Adrenal gland (tissue), 12 donors: ENCODE data around the gene HLCS. TPM values are rescaled to one million over a fixed set of nuclear protein-coding genes. Genes with fewer than 3 reads are reported as not detected.
A peak's percentile ranks its signal among the peaks of the same experiment; 100 is the strongest.

Source experiments
- DNase-seq, 7 donors: peaks; one replicate each; pipeline ENCODE4 v3.0.0-alpha.2; 2019 to 2020
- H3K27ac ChIP-seq, 5 donors: fragments of 200-600 bp; sonication (generic) in 4 of 5; 1 replicate in 3 of 5; 2 replicates in 2 of 5; pipeline versions ENCODE4 v1.5.1 to v1.8.0; 2016 to 2020; ENCODE audit warnings: mild to moderate bottlenecking in 1 of 5
- H3K27me3 ChIP-seq: fragments of 200-600 bp; 2 replicates; pipeline ENCODE4 v1.8.0; 2021
- H3K36me3 ChIP-seq, 2 donors: fragments of 200-600 bp; replicated peaks in 1 of 2; 1 replicate in 1 of 2; 2 replicates in 1 of 2; pipeline versions ENCODE4 v1.5.1 to v1.8.0; 2018 to 2022
- H3K4me1 ChIP-seq, 2 donors: fragments of 200-600 bp; replicated peaks in 1 of 2; 1 replicate in 1 of 2; 2 replicates in 1 of 2; pipeline versions ENCODE4 v1.5.1 to v1.8.0; 2018 to 2021
- H3K4me3 ChIP-seq, 4 donors: fragments of 200-600 bp; sonication (generic) in 3 of 4; one replicate each; pipeline ENCODE4 v1.5.1; 2016 to 2018
- H3K9me3 ChIP-seq, 3 donors: fragments of 200-600 bp; sonication (generic) in 1 of 3; replicated peaks in 1 of 3; 1 replicate in 2 of 3; 2 replicates in 1 of 3; pipeline versions ENCODE4 v1.5.1 to v1.8.0; 2016 to 2021
- CTCF ChIP-seq, 6 experiments: fragments of 450-650 bp in 4 of 6; fragments of 200-600 bp in 2 of 6; sonication (generic) in 1 of 6; IDR thresholded peaks; 1 replicate in 5 of 6; 2 replicates in 1 of 6; pipeline versions ENCODE4 v1.5.1 to v1.8.0; 2016 to 2021; ENCODE audit warnings: antibody characterized with exemption in 6 of 6, mild to moderate bottlenecking in 2 of 6, moderate library complexity in 1 of 6
- POLR2A ChIP-seq, 2 donors: fragments of 450-650 bp; IDR thresholded peaks; one replicate each; pipeline ENCODE4 v1.6.1; 2017; ENCODE audit warnings: antibody characterized with exemption in 2 of 2, mild to moderate bottlenecking in 2 of 2, moderate library complexity in 1 of 2
- WGBS, 4 donors: extraction: QIAGEN DNeasy Blood & Tissue Kit in 2 of 4; methylation state at CpG; one replicate each; pipeline versions ENCODE4 v1.1.5 to v1.1.7; 2013 to 2017; 5-methylcytosine and 5-hydroxymethylcytosine counted together
- intact Hi-C, 2 donors: fragments of 100-400 bp; cut with DNase I; formaldehyde crosslinking; loops; one replicate each; pipeline versions ENCODE4 v1.14.1 to v1.15.0; 2022 to 2023
- polyA plus RNA-seq, 3 donors: library from polyadenylated mRNA; stranded (reverse); fragments of 200-250 nt in 2 of 3; fragments of 350-450 nt in 1 of 3; fragmentation: Illumina TruSeq in 1 of 3; extraction: RNeasy Lipid Tissue Mini Kit (QIAGEN cat#74804) in 1 of 3; gene quantifications; one replicate each; pipeline ENCODE4 v1.2.3, GENCODE V29; 2013 to 2014
- total RNA-seq, 9 donors: library from RNA; depleted of rRNA in 4 of 9; stranded (reverse); fragments of >200 nt in 4 of 9; fragments of 120-200 nt in 1 of 9; fragmentation: NEBNext Ultra II Directional in 1 of 9; extraction: Animal tissue kit (Norgen Biotek cat#: 25700) in 1 of 9; gene quantifications; one replicate each; pipeline versions ENCODE4 v1.1.0 to v1.2.4, GENCODE V29; 2013 to 2023
- donor health status: healthy with polysubstance abuse.
- donor health status: Bipolar disorder and iron deficiency.
- donor health status: DM: yes; HTN: yes; CAD: no.
- donor health status: DM: no; HTN: no; CAD: no.
- donor health status: DM: no; HTN: no; CAD: no.
- donor health status: DM: yes; HTN: yes; CAD: no.

HLCS gene
- total and polyA plus RNA-seq, 12 donors, result 4.4 to 34.4 (median 19.8) TPM

- Histone ChIP-seq H3K9me3 (no peaks in the 10 kb centered on the region), H3K27me3 (peaks cover 99% of the 10 kb centered on the region), H3K4me3 (no peak overlapping the region), H3K27ac (no peak overlapping the region), H3K4me1 (peaks cover 11 to 32% of the 10 kb centered on the region in 2 donors), H3K36me3 (no peaks in the 10 kb centered on the region)
- TF ChIP-seq POLR2A (IDR thresholded peaks at IDR 0.05), result no peak
- TF ChIP-seq CTCF (IDR thresholded peaks at IDR 0.05), result no peak
- 23 to 33% (median 28%) methylated on average over 12 to 15 of the region's 15 CpGs for WGBS, 4 donors
- peak in 1 of 7 donors; percentile 5 for DNase-seq
- intact Hi-C loops, result no loop called here
These were observed 262.7 kb downstream of the HLCS start for GRCh38 chr21:36703626-36704280.

DNA sequence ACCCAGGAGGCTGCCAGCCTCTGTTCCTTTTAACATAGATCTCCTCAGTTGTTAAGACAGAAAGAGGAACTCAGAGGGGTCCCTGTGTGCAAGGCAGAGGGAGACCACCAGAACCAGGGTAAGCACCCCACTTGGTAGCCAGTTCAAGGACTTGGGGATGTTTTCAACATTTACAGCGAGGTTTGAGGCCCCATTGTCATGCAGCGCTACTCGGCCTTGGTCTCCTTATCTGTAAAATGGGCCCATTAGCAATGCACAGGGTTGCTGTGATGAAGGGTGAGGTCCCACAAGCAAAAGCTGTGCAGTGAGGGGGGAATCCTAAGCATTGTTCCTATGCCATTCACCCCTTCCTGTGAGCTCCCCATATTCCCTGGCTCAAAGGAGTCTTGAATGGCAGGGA is 263.3 kb downstream of the HLCS start:
- H3K4me1 ChIP-seq, result peaks cover 17 to 33% of the 10 kb centered on the region in 2 donors

DNA sequence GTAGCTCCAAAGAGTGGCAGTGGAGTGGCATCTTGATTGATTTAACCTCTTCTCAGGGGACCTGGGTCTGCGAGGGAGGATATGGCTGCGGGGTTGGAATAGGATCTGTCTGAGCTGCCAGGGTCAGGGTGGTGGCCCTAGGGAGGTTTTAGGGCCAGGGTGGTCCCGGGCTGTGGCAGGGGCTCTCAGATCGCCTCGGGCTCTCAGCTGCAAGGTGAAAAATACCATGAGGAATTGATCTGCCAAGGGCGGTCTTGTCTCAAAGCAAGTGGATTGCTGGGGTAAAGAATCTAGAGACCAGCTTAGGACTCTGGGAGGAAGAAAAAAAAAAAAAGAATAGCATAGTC is 263.9 kb downstream of the HLCS start:
- TF ChIP-seq POLR2A (IDR thresholded peaks at IDR 0.05) (no peak), CTCF (IDR thresholded peaks at IDR 0.05) (no peak)
- DNase-seq, result peak in 1 of 7 donors; percentile 30
- 42 to 64% (median 50%) methylated on average over 1 to 6 of the region's 6 CpGs for WGBS, 4 donors
- intact Hi-C loops, result no loop called here
- Histone ChIP-seq H3K4me3 (no peak overlapping the region), H3K27ac (no peak overlapping the region), H3K27me3 (peaks cover 99% of the 10 kb centered on the region), H3K9me3 (no peaks in the 10 kb centered on the region), H3K36me3 (no peaks in the 10 kb centered on the region), H3K4me1 (peaks cover 17 to 35% of the 10 kb centered on the region in 2 donors)

More for the DNA sequence above, 263.3 kb downstream of the HLCS start:
- DNase-seq, result no peak
- Histone ChIP-seq H3K27ac (no peak overlapping the region), H3K27me3 (peaks cover 99% of the 10 kb centered on the region), H3K36me3 (no peaks in the 10 kb centered on the region), H3K9me3 (no peaks in the 10 kb centered on the region), H3K4me3 (no peak overlapping the region)
- 25 to 48% (median 34%) methylated on average over 3 of the region's 3 CpGs for WGBS, 4 donors
- TF ChIP-seq CTCF (IDR thresholded peaks at IDR 0.05) (no peak), POLR2A (IDR thresholded peaks at IDR 0.05) (no peak)
- intact Hi-C loops, result no loop called here

- H3K27me3 ChIP-seq, result peaks cover 99% of the 10 kb centered on the region
- DNase-seq, result peak in 1 of 7 donors; percentile 15
- H3K27ac ChIP-seq, result no peak overlapping the region
- no peaks in the 10 kb centered on the region for H3K36me3 ChIP-seq
- TF ChIP-seq CTCF (IDR thresholded peaks at IDR 0.05) (no peak), POLR2A (IDR thresholded peaks at IDR 0.05) (no peak)
- intact Hi-C loops, result no loop called here
- peaks cover 17 to 35% of the 10 kb centered on the region in 2 donors for H3K4me1 ChIP-seq
- 30 to 38% (median 35%) methylated on average over 25 to 26 of the region's 26 CpGs for WGBS, 4 donors
- no peak overlapping the region for H3K4me3 ChIP-seq
- no peaks in the 10 kb centered on the region for H3K9me3 ChIP-seq
These were observed 264.5 kb downstream of the HLCS start for GRCh38 chr21:36701756-36702621.
